Tibial artery (tissue), 4 donors: Measurements from ENCODE around the gene TMCC1.

Source experiments
- DNase-seq, 2 donors: peaks; one replicate each; pipeline ENCODE4 v3.0.0-alpha.2; 2019
- H3K27ac ChIP-seq, 2 donors: fragments of 200-600 bp; sonication (generic) in 1 of 2; 1 replicate in 1 of 2; 2 replicates in 1 of 2; pipeline ENCODE4 v1.5.1; 2018 to 2019; ENCODE audit warnings: mild to moderate bottlenecking in 1 of 2
- H3K27me3 ChIP-seq, 2 donors: fragments of 200-600 bp; sonication (generic) in 1 of 2; one replicate each; pipeline versions ENCODE4 v1.5.1 to v1.6.0; 2016 to 2019
- H3K36me3 ChIP-seq, 3 donors: fragments of 200-600 bp; sonication (generic) in 2 of 3; one replicate each; pipeline ENCODE4 v1.5.1; 2016 to 2019; ENCODE audit warnings: mild to moderate bottlenecking in 2 of 3
- H3K4me1 ChIP-seq, 4 donors: fragments of 200-600 bp; sonication (generic) in 2 of 4; 1 replicate in 3 of 4; 2 replicates in 1 of 4; pipeline ENCODE4 v1.5.1; 2016 to 2019
- H3K4me3 ChIP-seq, 2 donors: fragments of 200-600 bp; sonication (generic) in 1 of 2; 1 replicate in 1 of 2; 2 replicates in 1 of 2; pipeline ENCODE4 v1.5.1; 2018 to 2019; ENCODE audit warnings: mild to moderate bottlenecking in 2 of 2
- H3K9me3 ChIP-seq, 3 donors: fragments of 200-600 bp; sonication (generic) in 1 of 3; one replicate each; pipeline ENCODE4 v1.5.1; 2016 to 2019
- intact Hi-C: fragments of 100-400 bp; cut with DNase I; formaldehyde crosslinking; loops from one replicate; pipeline ENCODE4 v1.15.0; 2023; ENCODE audit warnings: low total_unique reads
- TF ChIP-seq, protein P1 (sequence below), 2 experiments: fragments of 200-600 bp in 1 of 2; fragments of 450-650 bp in 1 of 2; IDR thresholded peaks; one replicate each; pipeline ENCODE4 v1.5.1; 2017 to 2019; ENCODE audit warnings: antibody characterized with exemption in 2 of 2, mild to moderate bottlenecking in 1 of 2, moderate library complexity in 1 of 2

Gene TMCC1

DNA sequence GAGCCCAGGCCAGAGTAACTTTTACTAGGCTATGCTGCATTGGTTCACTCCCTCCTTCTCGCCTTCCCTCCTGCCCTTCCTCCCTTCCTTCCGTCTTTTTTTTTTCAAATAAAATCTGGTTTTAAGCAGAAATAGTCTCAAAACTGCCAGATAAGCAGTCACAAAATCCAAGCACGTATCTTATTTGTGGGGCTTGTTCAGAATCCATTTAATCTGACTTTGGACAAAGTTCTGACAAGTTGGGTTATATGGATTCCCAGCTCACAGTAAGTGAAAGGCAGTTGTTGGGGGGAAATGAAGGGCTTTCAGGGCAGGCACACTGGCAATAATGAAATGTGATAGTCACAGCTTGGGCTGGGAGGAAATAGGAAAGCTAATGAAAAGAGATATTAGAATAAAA lies 255.0 kb downstream of the TMCC1 start:
- no peaks in the 10 kb centered on the region for H3K4me1 ChIP-seq
- no peaks in the 10 kb centered on the region for H3K36me3 ChIP-seq
- no peaks in the 10 kb centered on the region for H3K27me3 ChIP-seq
- H3K4me3 ChIP-seq = no peak overlapping the region
- no peaks in the 10 kb centered on the region for H3K9me3 ChIP-seq
- TF ChIP-seq, protein P1, sequence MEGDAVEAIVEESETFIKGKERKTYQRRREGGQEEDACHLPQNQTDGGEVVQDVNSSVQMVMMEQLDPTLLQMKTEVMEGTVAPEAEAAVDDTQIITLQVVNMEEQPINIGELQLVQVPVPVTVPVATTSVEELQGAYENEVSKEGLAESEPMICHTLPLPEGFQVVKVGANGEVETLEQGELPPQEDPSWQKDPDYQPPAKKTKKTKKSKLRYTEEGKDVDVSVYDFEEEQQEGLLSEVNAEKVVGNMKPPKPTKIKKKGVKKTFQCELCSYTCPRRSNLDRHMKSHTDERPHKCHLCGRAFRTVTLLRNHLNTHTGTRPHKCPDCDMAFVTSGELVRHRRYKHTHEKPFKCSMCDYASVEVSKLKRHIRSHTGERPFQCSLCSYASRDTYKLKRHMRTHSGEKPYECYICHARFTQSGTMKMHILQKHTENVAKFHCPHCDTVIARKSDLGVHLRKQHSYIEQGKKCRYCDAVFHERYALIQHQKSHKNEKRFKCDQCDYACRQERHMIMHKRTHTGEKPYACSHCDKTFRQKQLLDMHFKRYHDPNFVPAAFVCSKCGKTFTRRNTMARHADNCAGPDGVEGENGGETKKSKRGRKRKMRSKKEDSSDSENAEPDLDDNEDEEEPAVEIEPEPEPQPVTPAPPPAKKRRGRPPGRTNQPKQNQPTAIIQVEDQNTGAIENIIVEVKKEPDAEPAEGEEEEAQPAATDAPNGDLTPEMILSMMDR (IDR thresholded peaks at IDR 0.05) = no peak
- intact Hi-C loops = no loop called here
- no peak for DNase-seq
- H3K27ac ChIP-seq = no peak overlapping the region

DNA sequence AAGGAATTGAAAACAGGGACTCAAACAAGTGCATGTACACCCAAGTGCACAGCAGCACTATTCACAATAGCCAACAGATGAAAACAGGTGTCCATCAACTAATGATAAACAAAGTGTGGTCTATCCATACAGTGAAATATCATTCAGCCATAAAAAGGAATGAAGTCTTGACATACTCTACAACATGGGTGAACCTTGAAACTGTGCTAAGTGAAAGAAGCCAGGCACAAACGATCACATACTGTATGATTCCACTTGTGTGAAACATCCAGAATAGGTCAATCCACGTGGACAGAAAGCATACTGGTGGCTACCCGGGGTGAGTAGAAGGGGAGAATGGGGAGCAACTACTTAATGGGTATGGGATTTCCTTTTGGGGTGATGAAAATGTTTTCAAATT lies 257.4 kb downstream of the TMCC1 start:
- intact Hi-C loops = no loop called here
- Histone ChIP-seq H3K4me1 (no peaks in the 10 kb centered on the region), H3K27ac (no peak overlapping the region), H3K9me3 (no peaks in the 10 kb centered on the region), H3K36me3 (no peaks in the 10 kb centered on the region), H3K27me3 (no peaks in the 10 kb centered on the region), H3K4me3 (no peak overlapping the region)
- TF ChIP-seq, protein P1 (IDR thresholded peaks at IDR 0.05) = no peak
- DNase-seq = no peak

DNA sequence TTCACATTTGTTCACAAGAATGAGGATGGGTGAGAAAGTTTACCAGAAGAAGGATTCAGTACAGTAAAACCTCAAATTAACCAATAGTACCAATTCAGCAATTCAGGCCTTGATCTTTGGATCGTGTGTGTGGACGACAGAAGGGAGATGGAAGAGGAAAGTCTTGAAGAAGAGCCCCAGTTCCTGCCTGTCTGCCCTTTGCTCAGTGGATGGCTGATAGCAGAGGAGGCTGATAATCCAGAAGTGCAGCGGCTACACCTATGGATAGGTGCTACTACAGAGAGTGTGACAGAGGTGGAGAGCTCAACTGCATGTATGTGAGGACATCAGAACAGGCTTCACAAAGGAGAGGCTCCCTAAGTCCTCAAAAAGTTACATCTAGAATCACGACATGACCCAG lies 257.9 kb downstream of the TMCC1 start:
- Histone ChIP-seq H3K27me3 (no peaks in the 10 kb centered on the region), H3K4me1 (no peaks in the 10 kb centered on the region), H3K9me3 (no peaks in the 10 kb centered on the region), H3K4me3 (no peak overlapping the region), H3K27ac (no peak overlapping the region), H3K36me3 (no peaks in the 10 kb centered on the region)
- DNase-seq = no peak
- intact Hi-C loops = no loop called here
- TF ChIP-seq, protein P1 (IDR thresholded peaks at IDR 0.05) = no peak

DNA sequence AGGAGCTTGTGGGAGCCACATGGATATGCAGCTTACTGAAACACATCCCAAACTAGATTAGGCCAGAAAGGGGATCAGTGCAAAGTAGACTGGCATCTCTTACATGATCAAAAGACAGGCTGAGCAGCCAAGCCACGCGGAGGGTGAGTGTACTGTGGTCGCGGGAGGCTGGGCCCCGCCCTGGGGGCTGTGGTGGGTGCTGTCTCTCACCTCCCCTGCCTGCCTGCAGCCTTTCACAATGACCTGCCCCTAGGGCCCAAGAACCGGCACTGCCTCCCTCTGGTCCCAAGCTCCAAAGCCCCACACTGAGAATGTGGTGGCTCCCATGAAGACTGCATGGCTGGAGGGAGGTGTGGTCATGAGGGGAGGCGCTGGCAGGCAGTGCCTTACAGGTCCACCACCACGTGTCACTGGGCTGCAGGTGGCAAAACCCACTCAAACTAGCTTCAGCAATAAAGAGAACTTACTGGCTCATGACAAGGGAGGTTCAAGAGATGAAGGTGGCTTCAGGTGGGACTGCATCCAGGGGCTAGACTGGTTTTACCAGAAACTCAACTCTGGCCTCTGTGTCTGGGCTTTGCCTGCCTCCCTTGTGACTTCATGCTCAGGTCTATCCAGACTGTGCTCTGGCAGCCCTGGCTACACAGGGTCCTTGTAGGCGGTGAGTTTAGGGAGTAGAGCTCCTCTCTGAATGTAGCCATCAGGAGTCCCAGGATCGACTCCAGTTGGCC lies 259.6 kb downstream of the TMCC1 start:
- TF ChIP-seq, protein P1 (IDR thresholded peaks at IDR 0.05) = no peak
- Histone ChIP-seq H3K27ac (no peak overlapping the region), H3K9me3 (no peaks in the 10 kb centered on the region), H3K4me1 (peaks cover 0 to 2% (median 0%) of the 10 kb centered on the region in 4 donors), H3K27me3 (no peaks in the 10 kb centered on the region), H3K36me3 (no peaks in the 10 kb centered on the region), H3K4me3 (no peak overlapping the region)
- intact Hi-C loops = loop anchor here (5.0 kb wide), 1 partner anchor 298 kb away; no protein-coding TSS in a partner anchor
- DNase-seq = no peak

DNA sequence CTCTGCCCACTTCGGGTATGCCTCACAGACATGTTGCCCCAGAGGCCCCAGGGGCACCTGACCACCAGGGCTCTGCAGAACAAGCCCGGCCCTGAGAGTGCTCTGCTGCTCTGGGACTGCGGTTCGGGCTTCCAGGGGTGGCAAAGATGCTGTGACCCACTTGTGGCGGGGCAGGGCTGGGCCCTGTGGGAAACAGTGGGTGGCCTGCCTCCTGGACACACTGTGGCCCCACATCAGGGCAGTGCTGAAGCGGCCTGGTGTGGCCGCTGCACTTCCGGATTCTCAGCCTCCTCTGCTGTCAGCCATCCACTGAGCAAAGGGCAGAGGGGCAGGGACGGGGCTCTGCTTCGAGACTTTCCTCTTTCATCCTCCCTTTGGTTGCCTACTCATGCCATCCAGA lies 260.5 kb downstream of the TMCC1 start:
- H3K4me3 ChIP-seq = no peak overlapping the region
- intact Hi-C loops = loop anchor here (5.0 kb wide), 1 partner anchor 299 kb away; no protein-coding TSS in a partner anchor
- H3K36me3 ChIP-seq = no peaks in the 10 kb centered on the region
- peaks cover 0 to 10% (median 9%) of the 10 kb centered on the region in 4 donors for H3K4me1 ChIP-seq
- H3K9me3 ChIP-seq = no peaks in the 10 kb centered on the region
- TF ChIP-seq, protein P1 (IDR thresholded peaks at IDR 0.05) = no peak
- DNase-seq = no peak
- H3K27me3 ChIP-seq = no peaks in the 10 kb centered on the region
- no peak overlapping the region for H3K27ac ChIP-seq
